ENCODE data around the gene CACNA2D4. TPM values are rescaled to one million over a fixed set of nuclear protein-coding genes. Genes with fewer than 3 reads are reported as not detected.

CACNA2D4 gene
- total and polyA plus RNA-seq, 2 of the 13 experiments (the other 11 are each of a cell fraction or from before 2014, with no cell fraction given), result 14.2 to 136 TPM

- H2AFZ ChIP-seq (ENCODE audit: low read length), result no peak overlapping the region
- DNase-seq (ENCODE audit: low spot score), result no peak
- H3K4me1 ChIP-seq (ENCODE audit: insufficient read depth, low read length), result no peaks in the 10 kb centered on the region
- in situ Hi-C loops (cut with HindIII; ENCODE audit: extremely low pct_ligation_motif_present, low pct_unique_long_range_greater_than_20kb), result no loop called here
- ChIA-PET CTCF (ENCODE audit: low intra/inter-chr PET ratio, low total read pairs) (no interaction called here), POLR2A (no interaction called here)
- H3K27ac ChIP-seq (ENCODE audit: extremely low read length, insufficient read depth, low read length), result no peak overlapping the region
- WGBS (ENCODE audit: low lambda C conversion rate), result 4% methylated on average over 5 of the region's 5 CpGs
- intact Hi-C loops (cut with micrococcal nuclease; ENCODE audit: unreplicated experiment), result no loop called here
- no peaks in the 10 kb centered on the region for H3K79me2 ChIP-seq (ENCODE audit: insufficient read depth, low read length)
- no peak overlapping the region for H3K4me3 ChIP-seq (replicated peaks in 1 of 3; ENCODE audit: insufficient read depth in 1 of 3, low read depth in 2 of 3, low read length in 3 of 3)
- H3K9ac ChIP-seq (ENCODE audit: insufficient read depth, low read depth, low read length), result no peak overlapping the region
- FAIRE-seq, result no peak
- no peak overlapping the region for H3K4me2 ChIP-seq (ENCODE audit: low read depth, low read length)
- H3K36me3 ChIP-seq (replicated peaks in 1 of 2; ENCODE audit: control insufficient read depth in 1 of 2, insufficient read depth in 2 of 2, low read length in 2 of 2), result no peaks in the 10 kb centered on the region
- H3K27me3 ChIP-seq (ENCODE audit: control insufficient read depth in 1 of 2, insufficient read depth in 2 of 2, low read length in 2 of 2), result no peaks in the 10 kb centered on the region
- TF ChIP-seq NR1H2 (CRISPR knock-in tag; IDR thresholded peaks at IDR 0.05; ENCODE audit: borderline replicate concordance, low read depth) (no peak), SSRP1 (CRISPR knock-in tag; IDR thresholded peaks at IDR 0.05) (no peak), RFX5 (IDR thresholded peaks at IDR 0.05; ENCODE audit: low read depth, low read length) (no peak), ZUFSP (CRISPR knock-in tag; IDR thresholded peaks at IDR 0.05; ENCODE audit: borderline replicate concordance) (no peak), PLRG1 (conservative IDR thresholded peaks at IDR 0.05) (no peak), ZMYM2 (CRISPR knock-in tag; IDR thresholded peaks at IDR 0.05) (no peak), TEF (CRISPR knock-in tag; IDR thresholded peaks at IDR 0.05) (no peak), MIER3 (CRISPR knock-in tag; IDR thresholded peaks at IDR 0.05; ENCODE audit: borderline replicate concordance) (no peak), ETV6 (CRISPR knock-in tag; conservative IDR thresholded peaks at IDR 0.05) (no peak), ZFP91 (CRISPR knock-in tag; IDR thresholded peaks at IDR 0.05; ENCODE audit: borderline replicate concordance) (no peak), MTF2 (CRISPR knock-in tag; IDR thresholded peaks at IDR 0.05; ENCODE audit: borderline replicate concordance) (no peak), ZBED4 (CRISPR knock-in tag; IDR thresholded peaks at IDR 0.05; ENCODE audit: borderline replicate concordance) (no peak), YEATS4 (CRISPR knock-in tag; IDR thresholded peaks at IDR 0.05; ENCODE audit: borderline replicate concordance) (no peak), CBFB (CRISPR knock-in tag; IDR thresholded peaks at IDR 0.05) (no peak), PBX2 (CRISPR knock-in tag; IDR thresholded peaks at IDR 0.05) (no peak)
- BruUV-seq (replicated peaks), result no TSS peak
- no peaks in the 10 kb centered on the region for H4K20me1 ChIP-seq (ENCODE audit: insufficient read depth, low read length)
- H3K9me3 ChIP-seq (ENCODE audit: low read length), result 0 out of 2 replicates have a peak, but pooled peaks cover 3% of the 10 kb centered on the region
- ATAC-seq, result no peak
These were observed 21.5 kb downstream of the CACNA2D4 start for GRCh38 chr12:1896964-1897363.
